CD4-positive, alpha-beta T cell treated with Interleukin-4 for 1 hour (primary cell): ENCODE results near the gene COL20A1.

Experiments
- DNase-seq, 2 donors: peaks; one replicate each; pipeline ENCODE4 v3.0.0-alpha.2; 2020 to 2022

Gene COL20A1

DNA sequence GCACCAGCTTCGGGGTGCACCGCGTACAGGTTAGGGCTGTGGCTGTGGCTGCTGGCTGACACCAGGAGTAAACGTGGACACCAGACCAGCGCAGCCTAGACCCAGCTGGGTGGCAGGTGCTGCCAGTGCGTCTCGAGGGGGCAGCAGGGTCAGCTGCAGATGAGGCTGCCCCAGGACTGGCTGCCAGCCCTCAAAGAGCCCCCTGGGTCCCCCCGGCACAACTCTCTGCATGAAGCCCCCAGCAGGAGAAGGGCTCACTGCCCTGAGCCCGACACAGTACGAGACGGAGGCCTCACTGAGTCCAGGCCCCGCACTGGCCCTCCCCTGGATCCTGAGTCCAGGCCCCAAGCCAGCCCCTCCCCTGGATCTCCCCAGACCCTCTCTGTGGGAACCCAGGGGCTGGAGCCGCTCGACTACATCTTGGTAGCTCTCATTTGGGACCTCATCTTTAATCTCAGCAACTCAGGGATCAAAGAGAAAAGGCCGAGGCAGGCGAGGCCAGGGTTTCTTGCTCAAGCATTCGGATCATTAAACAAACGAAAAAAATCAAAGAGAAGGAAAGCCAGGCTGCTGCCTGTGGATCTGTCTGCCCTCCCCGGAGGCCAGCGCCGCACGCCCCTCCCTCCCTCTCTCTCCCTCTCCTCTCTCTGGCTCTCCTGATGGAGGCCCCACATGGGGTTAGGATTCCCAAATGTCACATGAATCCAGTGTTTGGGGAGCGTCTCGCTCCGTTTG lies 31.8 kb upstream of the COL20A1 start:
- DNase-seq: no peak

DNA sequence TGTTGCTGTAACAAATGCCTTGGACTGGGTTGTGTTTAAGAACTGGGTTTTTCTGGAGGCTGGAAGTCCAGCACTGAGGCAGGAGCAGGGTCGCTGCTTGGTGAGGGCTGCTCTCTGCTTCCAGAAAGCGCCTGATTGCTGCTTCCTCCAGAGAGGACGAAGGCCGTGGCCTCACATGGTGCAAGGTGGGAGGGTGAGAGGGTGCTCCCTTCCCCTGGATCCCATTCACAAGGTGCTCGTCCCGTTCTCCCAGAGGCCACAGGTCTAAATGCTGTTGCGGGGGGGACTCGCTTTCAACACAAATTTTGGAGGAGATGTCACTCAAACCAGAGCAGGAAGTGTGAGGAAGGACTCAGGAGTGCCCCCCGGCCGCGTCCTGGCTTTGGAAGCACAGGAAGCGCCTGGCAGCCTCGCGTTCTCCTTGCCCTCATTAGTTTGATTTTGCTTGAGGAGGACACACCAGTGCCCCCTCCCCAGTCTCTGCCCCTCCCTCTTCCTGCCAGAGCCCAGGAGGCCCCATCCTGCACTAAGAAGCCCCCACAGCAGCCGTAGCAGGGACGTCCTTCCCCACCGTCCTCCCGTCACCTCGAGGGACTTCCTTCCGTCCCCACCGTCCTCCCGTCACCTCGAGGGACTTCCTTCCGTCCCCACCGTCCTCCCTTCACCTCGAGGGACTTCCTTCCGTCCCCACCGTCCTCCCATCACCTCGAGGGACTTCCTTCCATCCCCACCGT lies 31.0 kb upstream of the COL20A1 start:
- DNase-seq: no peak

DNA sequence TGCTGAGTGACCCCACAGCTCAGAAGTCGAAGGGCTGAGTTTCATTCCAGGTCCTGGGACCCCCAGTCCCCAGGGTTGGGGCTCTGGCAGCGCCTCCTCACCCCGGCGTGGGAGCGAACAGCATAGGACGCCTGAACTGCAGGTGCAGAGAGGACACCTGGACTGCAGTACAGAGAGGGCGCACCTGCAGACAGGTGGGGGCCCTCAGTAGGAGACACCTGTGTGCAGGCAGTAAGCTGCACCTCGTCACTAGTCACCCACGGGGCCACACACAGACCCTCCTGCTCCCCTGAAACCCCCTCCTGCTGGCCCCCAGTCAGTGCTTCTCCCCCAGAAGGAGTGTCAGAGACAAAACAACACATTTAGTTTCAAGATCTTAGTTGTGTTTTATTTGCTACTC lies 30.1 kb upstream of the COL20A1 start:
- DNase-seq: no peak

DNA sequence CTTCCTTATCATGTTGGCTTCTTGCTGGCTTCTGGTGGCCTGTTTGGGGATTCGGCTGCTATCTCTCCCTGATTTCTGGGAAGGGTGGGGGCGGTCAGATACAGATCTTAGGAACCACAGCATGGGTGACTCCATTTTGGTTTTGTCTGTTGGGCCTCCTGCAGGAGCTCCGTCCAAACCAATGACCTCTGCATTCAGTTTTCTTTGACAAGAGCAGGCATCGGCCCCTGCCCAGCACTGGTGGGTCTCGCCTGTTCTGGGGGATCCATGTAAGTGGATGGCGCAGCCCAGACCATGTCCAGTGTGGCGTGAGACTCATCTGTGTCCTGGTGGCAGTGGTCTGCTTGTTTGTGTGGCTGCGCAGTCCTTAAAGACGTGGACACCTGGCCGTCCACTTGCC lies 29.0 kb upstream of the COL20A1 start:
- DNase-seq: no peak

DNA sequence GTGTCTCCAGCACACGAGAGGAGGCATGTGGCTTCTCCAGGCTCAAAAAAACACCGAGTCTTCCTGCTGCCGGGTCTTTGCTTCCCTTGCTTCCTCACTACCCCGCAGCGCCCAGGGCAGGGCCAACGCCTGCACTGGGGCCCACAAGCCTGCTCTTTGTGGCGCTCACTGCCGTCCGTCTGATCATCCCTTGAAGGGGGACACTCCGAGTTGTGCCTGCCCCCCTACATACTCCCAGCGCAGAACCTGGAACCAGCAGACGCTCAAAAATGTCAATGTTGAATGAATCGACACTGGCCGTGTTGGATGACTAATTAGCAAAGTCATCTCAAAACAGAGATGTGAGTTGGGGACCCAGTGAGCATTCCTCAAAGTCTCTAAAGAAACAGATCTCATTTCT lies 28.5 kb upstream of the COL20A1 start:
- no peak for DNase-seq

DNA sequence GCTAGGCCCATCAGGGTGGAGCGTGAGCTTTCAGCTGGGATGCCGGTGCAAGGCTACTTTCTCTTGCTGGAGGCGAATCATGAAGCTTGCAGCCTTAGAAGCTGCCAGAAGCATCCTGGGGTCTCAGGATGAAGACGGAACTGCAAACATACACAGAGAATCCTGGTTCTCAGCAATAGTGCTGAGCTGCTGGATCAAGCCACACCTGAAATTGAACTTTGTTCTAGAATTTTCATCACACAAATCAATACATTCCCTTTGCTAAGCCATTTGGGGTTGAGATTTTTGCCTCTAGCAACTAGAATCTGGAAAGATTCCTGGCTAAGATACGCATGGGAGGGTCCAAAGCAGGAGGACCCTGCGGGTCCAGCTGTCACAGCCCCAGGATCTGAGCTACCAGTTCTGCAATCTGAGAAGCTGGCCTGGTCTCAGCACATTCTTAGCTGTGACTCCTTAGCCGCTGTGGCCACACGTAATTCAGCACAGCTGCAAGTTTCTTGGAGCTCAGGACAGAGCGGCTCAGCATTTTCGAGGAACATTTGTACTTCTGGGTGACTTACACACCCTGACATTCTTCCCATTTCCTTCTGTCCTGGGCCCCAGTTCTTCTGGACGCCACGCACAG lies 27.0 kb upstream of the COL20A1 start:
- DNase-seq: no peak

DNA sequence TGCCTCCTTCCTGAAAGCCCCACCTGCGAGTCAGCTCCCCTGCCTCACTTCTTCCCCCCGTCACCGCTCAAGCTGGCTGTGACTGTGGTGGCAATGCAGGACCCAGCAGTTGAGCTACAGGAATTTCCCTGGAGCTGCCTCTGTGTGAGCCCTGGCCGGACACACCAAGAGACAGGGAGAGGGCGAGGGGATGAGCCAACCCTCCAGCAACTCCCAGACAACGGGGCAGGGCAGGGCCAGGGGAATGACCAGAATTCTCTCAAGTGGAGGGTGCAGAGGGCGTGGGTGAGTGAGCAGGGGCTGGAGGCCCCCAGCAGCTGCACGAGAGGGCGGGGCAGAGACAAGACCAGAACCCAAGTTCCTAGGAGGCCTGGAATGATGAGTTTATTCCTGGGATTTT lies 25.3 kb upstream of the COL20A1 start:
- no peak for DNase-seq

DNA sequence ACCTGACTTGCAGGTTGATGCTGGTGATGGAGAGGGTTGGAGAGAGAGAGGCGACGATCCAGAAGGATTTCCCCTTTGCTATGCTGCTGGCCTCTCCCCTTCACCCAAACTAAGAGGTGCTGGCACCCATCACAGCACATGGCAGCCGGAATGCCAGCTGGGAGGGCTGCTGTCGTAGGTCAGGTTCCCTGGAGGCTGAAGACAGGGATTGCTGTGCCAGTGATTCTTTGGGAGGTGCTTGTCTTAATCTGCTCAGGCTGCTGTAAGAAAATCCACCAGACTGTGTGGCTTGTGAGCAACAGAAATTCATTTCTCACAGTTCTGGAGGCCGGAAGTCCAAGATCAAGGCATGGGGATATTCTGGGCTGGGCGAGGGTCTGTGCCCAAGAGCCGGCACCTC lies 24.7 kb upstream of the COL20A1 start:
- no peak for DNase-seq

DNA sequence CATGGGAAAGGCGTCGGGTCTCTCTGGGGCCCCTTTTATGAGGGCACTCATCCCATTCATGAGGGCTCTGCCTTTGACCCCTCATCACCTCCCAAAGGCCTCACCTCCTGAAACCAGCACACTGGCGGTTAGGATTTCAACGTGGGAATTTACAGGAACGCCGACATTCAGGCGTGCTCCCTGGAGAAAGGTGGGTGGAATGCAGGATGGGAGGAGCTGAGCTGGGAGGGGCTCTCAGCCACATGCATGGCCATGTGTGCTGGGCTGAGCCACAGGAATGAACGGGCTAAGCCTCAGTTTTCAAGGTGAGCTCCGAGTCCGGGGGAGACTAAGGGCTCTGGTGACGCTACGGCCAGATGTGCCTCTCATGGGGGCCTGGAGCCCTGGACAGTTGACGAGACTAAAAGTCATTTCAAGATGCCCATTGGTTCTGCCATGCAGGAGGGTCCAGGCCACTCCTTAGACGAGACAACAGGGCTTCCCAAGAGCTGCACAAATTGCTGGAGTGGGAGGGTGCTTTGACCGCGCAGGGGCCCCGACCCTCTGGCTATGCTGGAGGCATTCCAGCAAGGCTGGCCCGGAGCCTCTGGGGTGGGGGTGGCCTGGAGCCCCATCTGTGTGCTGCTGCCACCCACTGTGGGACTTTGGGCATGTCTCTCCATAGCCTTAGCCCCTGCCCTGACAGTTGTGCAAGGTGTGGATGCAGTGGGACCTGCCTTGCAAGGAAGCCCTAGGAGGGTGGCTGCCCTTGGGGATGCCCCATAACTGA lies 24.1 kb upstream of the COL20A1 start:
- no peak for DNase-seq

DNA sequence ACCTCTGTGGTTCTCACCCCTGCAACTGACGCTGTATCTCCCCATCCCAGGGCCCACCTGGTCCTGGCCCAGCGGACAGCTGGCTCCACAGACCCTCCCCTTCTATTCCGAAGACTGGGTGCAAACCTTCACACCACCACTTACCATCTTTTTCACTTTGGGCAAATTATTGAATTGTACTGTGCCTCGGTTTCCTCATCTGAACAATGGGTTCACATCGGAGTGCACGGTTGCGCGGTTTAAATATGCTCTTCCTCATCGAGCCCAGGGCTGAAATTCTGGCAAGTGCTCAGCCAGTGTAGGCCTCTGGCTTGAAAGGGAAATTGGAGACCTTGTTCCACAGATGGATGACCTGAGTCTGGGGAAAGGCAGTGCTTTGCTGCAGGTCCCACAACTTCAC lies 23.3 kb upstream of the COL20A1 start:
- no peak for DNase-seq

DNA sequence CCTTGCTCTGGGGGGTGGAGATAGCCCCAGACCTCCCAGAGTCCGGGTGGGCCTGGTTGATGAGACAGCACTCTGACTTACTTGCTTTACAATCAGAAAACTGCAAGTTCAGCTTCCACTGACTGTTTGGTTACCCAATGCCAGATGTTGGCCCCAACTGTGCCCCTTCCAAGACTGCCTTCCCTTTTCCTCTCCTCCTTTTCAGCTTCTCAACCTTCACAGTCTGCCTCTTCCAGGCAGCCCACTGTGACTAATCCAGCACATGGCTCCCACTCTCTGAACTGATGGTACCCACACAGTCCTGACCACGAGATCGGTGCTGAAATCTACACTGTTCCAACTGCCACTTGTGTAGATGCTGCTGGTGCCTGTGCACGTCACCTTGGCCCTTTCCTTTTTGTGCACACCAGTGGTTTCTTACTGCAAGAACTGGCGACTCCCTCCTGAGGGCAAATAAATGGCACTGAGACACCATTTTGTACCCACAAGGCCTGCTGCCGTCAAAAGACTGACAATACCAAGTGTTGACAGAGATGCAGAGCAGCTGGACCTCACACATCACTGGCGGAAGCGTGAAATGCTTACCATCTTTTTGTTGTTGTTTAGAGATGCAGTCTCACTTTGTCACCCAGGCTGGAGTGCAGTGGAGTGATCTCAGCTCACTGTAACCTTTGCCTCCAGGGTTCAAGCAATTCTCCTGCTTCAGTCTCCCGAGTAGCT lies 22.2 kb upstream of the COL20A1 start:
- no peak for DNase-seq

DNA sequence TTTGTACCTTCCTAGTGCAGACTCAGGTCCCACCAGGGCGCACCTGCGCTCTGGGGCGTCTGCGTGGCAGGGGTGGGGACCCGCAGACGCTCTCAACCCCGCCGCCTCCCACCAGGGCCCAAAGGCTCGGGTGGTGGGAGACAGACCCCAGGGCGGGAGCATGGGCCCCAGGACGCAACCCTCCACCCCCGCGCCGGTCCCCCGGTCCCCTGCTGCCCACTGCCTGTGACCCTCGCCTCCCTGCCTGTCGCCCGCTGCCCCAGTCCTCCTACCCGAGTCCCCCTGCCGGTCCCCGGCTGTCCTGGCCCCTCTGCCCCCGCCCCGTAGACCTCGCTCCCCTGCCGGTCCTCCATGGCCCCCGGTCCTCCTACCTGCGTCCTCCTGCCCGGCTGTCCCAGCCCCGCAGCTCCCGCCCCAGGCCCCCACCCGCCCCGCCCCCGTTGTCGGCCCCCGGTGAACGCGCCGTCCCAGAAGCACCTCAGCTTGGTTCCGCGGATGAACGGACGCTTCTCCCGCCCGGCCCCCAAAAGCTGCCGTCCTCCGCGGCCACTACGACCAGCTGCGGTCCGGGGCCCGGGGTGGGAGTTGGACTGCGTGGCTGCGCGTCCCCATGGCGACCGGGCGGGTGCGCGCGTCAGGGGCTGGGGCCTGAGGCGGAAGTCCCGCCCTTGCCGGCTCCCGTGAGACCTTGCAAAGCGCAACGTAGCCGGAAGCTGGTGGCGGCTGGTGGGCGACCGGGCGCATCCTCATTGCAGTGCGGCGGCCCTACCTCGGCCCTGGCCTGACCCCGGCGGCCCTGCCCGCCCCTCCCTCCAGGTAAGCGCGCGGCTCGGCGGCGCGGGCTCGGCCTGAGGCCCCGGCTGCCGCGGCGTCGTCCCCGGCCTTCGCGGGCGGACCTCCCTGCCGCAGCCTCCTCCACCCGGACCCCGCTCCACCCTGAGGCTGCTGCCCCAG lies 20.6 kb upstream of the COL20A1 start, which contains the start of gene ARFGAP1:
Gene ARFGAP1 (plus strand): TSS at position 709 of the 954 bp plus-strand sequence. CDS start 2,768 bp downstream, outside the sequence.
- DNase-seq: peak; percentile 87 to 89

DNA sequence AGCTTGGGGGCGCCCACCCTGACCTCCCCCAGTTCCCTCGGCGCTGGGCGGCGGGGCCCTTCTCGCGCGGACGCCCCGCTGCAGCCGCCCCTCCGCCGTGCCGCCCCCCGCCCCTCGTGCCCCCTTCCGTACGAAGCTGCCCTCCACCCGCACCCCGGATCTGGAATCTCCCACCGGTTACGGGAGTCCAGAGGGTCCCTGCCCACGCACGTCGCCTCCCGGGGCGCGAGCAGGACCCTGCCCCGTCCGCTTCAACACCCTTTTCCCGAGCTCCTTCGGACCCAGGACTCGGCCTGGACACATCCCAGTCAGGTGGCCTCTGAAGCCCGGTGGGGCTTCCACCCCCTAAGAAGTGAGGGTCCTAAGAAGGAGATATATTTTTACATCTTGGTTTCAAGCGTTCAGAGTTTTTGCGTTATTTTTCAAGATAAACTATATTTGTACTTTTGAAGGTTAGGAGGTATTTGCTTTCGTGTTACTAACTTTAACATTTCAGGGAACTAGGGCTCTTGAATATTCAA lies 19.9 kb upstream of the COL20A1 start:
- DNase-seq: no peak

DNA sequence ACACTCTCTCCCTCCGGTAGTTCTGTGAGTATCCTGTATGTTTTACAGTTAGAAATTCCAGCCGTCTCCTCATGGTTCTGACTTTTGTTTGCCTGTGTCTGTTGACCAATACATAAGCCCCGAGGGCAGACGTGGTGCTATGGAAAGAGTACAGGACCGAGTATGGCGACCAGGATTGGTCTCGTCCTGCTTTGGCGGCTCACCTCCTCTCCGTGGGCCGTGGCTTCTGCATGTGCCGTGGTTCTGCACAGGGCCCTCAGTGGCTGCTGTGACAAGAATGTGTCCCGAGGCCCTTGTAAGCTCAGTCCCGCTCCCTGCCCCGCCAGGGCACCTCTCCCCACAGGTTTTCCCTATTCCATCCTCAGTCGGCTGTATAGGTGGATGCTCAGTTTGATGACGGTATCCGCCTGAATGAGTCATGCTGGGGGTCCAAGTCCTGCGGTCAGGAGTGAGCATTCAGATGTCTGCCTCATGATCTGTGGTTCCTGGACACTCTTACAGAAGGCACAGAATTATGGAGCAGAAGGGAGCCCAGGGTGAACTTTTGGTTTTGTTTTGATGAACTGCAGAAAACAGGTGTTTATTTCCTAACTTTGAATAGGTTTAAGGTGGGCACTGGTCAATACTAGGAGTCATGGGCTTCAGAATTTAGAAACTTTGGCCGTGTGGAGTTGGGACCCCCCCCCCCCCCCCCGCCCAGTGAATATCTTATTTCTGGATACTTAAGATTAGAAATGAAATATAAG lies 19.2 kb upstream of the COL20A1 start:
- DNase-seq: no peak

DNA sequence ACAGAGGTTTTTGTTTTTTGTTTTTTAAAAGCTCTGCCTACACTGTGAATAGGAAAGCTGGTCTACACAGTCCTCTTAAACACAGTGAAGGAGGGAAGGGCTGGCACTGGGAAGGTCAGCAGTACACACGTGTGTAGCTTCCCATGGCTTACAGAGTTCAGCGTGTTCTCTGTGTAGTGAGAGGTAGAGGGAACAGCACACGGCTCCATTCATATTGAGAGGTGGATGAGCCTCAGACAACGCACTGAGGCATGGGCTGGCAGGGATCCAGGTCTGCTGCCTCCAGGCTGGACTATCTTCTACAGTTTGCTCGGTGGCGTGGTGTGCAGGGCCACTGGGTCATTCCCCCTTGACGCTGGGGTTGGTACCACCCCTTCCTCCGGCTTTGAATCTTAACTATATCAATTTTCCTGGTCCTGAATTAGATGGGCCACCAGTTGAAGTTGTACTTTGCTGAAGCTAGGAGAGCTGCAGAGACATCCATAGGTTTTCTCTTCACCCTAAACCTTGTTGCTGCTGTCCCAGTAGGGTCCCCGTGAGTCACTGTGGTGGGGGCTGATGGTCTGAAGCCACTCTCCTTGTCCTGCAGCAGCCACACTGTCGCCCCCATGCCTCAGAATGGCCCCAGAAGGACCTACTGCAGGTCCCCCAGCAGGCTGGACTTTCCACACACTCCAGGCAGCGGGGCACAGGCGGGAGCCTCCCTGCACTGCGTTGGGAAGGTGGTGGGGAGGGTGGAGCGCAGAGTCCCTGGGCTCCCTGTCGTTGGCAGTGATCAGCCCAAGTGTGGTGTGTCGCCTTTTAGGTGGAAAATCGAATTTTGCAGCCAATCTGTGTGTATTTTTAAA lies 18.4 kb upstream of the COL20A1 start:
- no peak for DNase-seq

DNA sequence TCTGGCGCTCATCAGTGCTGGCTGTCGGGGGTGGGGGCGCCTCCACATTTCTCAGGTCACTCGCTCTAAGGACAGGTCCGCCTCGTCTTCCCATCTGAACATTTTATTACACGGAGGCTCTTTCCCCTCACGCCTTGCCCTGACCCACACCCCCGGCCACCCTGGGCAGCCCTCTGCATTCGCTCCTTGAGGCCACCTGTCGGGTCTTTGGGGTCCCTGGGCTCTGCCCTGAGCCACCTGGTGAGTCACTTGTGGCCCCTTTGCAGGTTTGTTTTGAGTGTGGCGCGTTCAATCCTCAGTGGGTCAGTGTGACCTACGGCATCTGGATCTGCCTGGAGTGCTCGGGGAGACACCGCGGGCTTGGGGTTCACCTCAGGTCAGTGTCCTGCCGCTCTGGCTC lies 17.2 kb upstream of the COL20A1 start:
- DNase-seq: no peak

DNA sequence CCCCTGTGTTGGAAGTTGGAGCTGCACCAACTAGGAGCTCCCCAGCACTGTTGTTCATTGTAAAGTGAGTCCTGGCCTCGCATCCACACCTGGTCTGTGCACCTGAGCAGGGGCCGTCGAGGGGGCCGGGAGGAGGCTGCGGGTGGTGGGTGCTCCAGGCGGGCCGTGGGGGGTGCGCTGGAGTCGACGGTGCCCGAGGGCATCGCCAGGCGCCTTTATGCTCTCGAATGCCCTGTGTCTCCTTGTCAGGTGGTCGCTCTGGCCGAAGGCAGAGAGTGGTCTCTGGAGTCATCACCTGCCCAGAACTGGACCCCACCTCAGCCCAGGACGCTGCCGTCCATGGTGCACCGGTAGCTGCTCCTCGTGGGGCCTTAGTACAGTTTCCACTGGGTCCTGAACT lies 16.0 kb upstream of the COL20A1 start:
- DNase-seq: no peak

DNA sequence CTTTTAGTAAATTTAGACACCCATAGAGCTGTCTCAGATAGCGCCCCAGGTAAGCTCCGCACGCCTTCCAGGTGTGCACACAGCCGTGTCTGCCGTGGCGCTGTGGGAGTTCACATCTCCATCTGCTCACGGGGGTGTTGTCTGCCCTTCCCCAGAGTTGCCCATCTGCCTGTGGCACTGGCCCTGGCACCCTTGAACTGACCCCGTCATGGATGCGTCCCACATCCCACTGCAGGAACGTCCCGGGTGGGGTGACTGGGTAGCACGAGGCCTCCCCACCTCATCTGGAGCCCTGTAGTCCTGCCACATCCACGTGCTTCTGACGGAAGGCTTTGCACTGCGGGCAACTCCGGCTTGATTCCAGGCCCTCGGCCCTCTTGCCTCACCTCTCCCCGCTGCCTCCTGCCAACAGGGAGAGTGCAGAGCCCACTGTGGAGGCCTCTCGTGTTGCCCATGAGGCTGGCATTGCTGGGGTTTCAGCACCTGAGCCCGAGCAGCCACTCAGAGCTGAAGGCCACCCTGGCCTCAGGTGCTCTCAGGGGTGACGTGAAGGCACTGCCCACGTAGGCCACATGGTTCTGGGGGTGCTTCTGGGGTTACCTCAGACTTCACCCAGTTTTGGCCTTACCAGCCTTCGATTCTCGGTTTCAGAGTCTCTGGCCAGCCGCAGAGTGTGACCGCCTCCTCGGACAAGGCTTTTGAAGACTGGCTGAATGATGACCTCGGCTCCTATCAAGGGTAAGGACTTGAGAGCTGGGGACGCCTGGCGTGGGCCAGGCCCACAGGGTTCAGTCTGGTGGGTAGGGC lies 15.3 kb upstream of the COL20A1 start:
- DNase-seq: no peak

DNA sequence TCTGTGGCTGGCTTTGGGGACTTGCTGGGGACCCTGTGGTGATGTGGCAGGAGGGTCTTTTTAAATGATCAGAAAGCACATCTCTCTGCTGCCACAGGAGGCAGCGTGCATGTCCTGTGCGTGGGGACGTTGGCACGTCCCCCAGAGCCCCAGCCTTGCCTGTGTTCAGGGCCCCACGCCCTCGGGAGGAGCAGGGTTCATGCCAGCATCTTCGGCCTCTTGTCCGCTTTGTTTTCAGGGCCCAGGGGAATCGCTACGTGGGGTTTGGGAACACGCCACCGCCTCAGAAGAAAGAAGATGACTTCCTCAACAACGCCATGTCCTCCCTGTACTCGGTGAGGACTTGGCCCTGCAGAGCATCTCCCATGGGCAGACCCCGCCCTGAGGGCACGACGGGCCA lies 14.3 kb upstream of the COL20A1 start:
- DNase-seq: no peak
